Measurements from ENCODE around the gene NEDD1. TPM values are rescaled to one million over a fixed set of nuclear protein-coding genes. Genes with fewer than 3 reads are reported as not detected.

The NEDD1 gene
- total RNA-seq, 1 donor from 2014 or later: 22.2 TPM

DNA sequence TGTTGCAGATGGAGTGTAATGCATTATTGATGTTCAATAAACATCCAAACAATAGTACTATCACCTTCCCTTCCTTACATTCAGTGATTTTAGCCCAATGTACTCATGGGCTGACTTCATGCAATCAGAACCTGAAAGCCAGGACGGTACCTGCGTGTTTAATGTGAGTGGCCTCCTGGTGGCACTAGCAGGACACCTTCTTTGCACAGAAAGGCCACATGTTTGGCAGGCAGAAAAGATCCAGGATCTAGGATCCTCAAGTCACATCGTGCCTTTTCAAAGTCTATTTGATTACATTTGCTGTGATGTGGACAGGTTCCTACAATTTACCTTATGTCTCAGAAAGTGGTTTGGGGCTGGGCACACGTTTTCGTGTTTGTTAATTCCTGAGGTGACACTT is 82.9 kb downstream of the NEDD1 start:
- no peak for ATAC-seq
- intact Hi-C loops (cut with DNase I): loop anchor here (10.0 kb wide), 1 partner anchor 325 kb away; no protein-coding TSS in a partner anchor

DNA sequence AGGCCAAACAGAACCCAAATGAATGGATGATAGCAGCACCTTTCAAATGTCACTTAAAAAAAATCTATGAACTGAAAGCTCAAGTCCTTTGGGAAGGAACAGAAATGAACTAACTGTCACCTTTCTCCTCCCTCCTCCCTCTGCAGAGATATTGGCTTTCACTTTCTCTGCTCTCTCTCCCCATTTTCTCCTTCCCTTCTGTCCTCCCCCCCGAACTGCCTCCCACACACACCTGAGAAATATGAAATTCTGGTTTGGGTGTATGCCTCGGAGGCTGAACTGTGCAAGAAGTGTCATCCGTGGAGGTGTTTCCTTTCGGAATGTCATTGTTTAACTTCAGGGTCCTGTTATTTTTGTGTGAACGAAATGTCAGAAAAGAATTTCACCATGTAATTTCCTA is 87.8 kb downstream of the NEDD1 start:
- intact Hi-C loops (cut with DNase I): no loop called here
- DNase-seq (ENCODE audit: low spot score) (no peak), ATAC-seq (no peak)

More for the DNA sequence above, 82.9 kb downstream of the NEDD1 start:
- no peak for DNase-seq (ENCODE audit: low spot score)

DNA sequence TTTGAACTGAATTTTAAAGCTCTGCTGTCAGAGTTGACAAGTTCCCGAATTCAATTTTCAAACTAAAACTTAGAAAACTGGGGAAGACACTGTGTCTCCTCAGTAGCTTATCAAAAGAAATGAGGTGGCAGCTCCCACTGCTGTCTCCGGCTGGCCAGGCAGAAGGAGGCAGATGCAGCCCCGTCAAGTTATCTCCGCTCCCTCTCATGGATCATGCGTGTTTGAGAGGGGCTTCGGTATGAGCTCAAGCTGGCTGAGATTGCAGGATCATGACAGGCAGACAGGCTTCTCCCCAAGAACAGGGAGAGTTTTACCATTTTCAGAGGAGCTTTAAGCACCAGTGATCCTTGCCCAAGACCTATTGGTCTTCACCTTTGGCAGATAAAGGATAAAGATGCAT is 88.8 kb downstream of the NEDD1 start:
- ATAC-seq: no peak
- no peak for DNase-seq (ENCODE audit: low spot score)
- intact Hi-C loops (cut with DNase I): no loop called here

DNA sequence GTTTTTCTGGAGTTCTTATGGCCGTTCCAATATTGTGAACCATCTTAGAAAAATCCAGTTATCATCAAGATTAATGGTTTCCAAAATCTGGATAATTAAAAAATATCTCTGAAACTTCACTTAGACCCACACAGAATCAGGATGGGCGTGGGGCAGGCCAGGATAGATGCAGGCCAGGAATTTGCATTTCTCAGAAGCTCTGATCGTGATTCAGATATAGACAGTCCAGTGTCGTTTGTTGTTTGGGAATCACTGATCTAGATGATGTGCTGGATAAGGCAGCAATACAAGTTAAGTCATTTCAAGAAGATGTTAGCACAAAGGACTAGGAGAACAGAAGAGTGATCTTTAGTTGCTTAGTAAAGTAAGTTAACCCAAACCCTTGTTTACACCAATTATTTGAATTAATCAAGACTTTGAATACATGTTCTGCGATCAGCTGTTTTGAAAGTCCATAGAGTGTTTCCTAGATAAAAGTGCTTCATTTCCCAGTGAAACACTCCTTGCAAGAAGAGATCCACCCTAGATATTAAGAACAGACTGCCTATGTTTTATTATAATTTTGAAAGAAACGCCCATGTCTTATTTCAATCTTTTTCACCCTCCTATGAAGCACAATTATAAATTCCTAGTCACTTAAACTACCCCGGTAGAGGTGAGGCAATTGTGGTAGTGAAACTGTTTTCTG is 90.9 kb downstream of the NEDD1 start:
- no peak for ATAC-seq
- no peak for DNase-seq (ENCODE audit: low spot score)
- intact Hi-C loops (cut with DNase I): no loop called here

DNA sequence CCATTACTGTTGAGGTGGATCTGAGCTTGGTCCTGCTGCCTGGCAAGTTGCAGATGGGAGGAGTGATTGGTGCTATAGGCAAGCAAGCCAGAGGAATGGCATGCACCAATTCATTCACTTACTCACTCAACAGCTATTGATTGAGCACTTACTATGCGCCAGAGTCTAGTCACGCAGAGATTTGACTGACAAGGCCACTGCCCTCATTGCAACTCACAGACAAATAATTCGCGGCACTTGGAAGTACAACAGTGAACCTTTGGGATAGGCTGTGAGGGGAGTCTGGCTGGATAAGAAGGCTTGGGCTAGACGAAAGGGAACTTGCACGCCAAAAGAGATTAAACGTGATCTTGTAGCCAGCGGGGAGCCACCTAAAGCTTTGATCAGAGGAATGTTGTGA is 96.2 kb downstream of the NEDD1 start:
- intact Hi-C loops (cut with DNase I): no loop called here
- DNase-seq (ENCODE audit: low spot score) (no peak), ATAC-seq (no peak)

Measured in sciatic nerve (tissue), 2 donors.